HEK293 (cell line): ENCODE results near the gene ALS2CL.

ENCODE experiments used
- CTCF ChIA-PET: fragments of 350-600 bp; formaldehyde crosslinking; extraction: SDS; loops from one replicate; lab custom pipeline; 2021; ENCODE audit warnings: antibody characterized with exemption; lab: Yijun Ruan, JAX
- POLR2A ChIA-PET: fragments of 300-600 bp; formaldehyde crosslinking; extraction: SDS; loops from one replicate; lab custom pipeline; 2020; ENCODE audit warnings: antibody characterized with exemption, inconsistent platforms; lab: Yijun Ruan, JAX
- H3K27ac ChIP-seq: fragments of 200-500 bp; sonication (Bioruptor generic); 2 replicates; pipeline ENCODE4 v1.5.1; 2014; ENCODE audit warnings: low read depth, low read length, control low read depth, inconsistent platforms; ENCODE audit errors: extremely low read depth
- H3K36me3 ChIP-seq, 2 experiments: fragments of 200-500 bp in 1 of 2; sonication (Bioruptor generic) in 1 of 2; 1 replicate in 1 of 2; 2 replicates in 1 of 2; pipeline ENCODE4 v1.5.1; 2014 to 2017; ENCODE audit warnings: inconsistent platforms in 2 of 2, low read length in 2 of 2; ENCODE audit not compliant: control insufficient read depth in 2 of 2, insufficient read depth in 1 of 2
- H3K4me1 ChIP-seq: fragments of 200-500 bp; sonication (Bioruptor generic); 2 replicates; pipeline ENCODE4 v1.5.1; 2014; ENCODE audit warnings: mild to moderate bottlenecking, low read length, inconsistent platforms; ENCODE audit not compliant: control insufficient read depth, insufficient read depth
- H3K4me3 ChIP-seq: 2 replicates; pipeline ENCODE4 v1.5.1; 2011; ENCODE audit warnings: low read depth, mild to moderate bottlenecking, control low read depth, low read length, moderate library complexity
- H3K9me3 ChIP-seq: fragments of 200-500 bp; sonication (Bioruptor generic); 2 replicates; pipeline ENCODE4 v1.5.1; 2014; ENCODE audit warnings: low read depth, low read length, inconsistent platforms; ENCODE audit not compliant: control insufficient read depth, insufficient read depth
- GLIS1 ChIP-seq: fragments of 450-650 bp; formaldehyde crosslinking; IDR thresholded peaks from 2 replicates; pipeline ENCODE4 v1.5.1; 2016; ENCODE audit warnings: missing biosample characterization, missing genetic modification characterization
- MEIS1 ChIP-seq: sonication (generic); formaldehyde crosslinking; IDR thresholded peaks from 2 replicates; pipeline ENCODE4 v1.8.1; 2022; ENCODE audit warnings: missing genetic modification reagents, mild to moderate bottlenecking, borderline replicate concordance
- ZBTB11 ChIP-seq: fragments of 450-650 bp; formaldehyde crosslinking; conservative IDR thresholded peaks from 2 replicates; pipeline ENCODE4 v1.5.1; 2016; ENCODE audit warnings: low read depth, missing biosample characterization, missing genetic modification characterization
- ZNF121 ChIP-seq: fragments of 450-650 bp; formaldehyde crosslinking; IDR thresholded peaks from 2 replicates; pipeline ENCODE4 v1.5.1; 2016; ENCODE audit warnings: missing biosample characterization, missing genetic modification characterization
- ZNF132 ChIP-seq: fragments of 450-650 bp; formaldehyde crosslinking; IDR thresholded peaks from 2 replicates; pipeline ENCODE4 v1.5.1; 2017; ENCODE audit warnings: missing biosample characterization, missing genetic modification characterization, borderline replicate concordance
- ZNF140 ChIP-seq: fragments of 450-650 bp; formaldehyde crosslinking; IDR thresholded peaks from 2 replicates; pipeline ENCODE4 v1.5.1; 2016; ENCODE audit warnings: missing biosample characterization, missing genetic modification characterization
- ZNF148 ChIP-seq: fragments of 450-650 bp; formaldehyde crosslinking; IDR thresholded peaks from 2 replicates; pipeline ENCODE4 v1.5.0; 2017; ENCODE audit warnings: missing biosample characterization, missing genetic modification characterization, borderline replicate concordance
- ZNF18 ChIP-seq: fragments of 450-650 bp; formaldehyde crosslinking; IDR thresholded peaks from 2 replicates; pipeline ENCODE4 v1.5.1; 2016; ENCODE audit warnings: missing biosample characterization, missing genetic modification characterization
- ZNF221 ChIP-seq: fragments of 450-650 bp; formaldehyde crosslinking; IDR thresholded peaks from 2 replicates; pipeline ENCODE4 v1.5.1; 2017; ENCODE audit warnings: missing biosample characterization, missing genetic modification characterization, borderline replicate concordance
- ZNF23 ChIP-seq: fragments of 450-650 bp; formaldehyde crosslinking; IDR thresholded peaks from 2 replicates; pipeline ENCODE4 v1.5.1; 2016; ENCODE audit warnings: missing biosample characterization, missing genetic modification characterization, borderline replicate concordance
- ZNF274 ChIP-seq, 2 experiments: fragments of 200-500 bp in 1 of 2; fragments of 450-650 bp in 1 of 2; sonication (Bioruptor generic) in 1 of 2; formaldehyde crosslinking in 1 of 2; IDR thresholded peaks; 2 replicates each; pipeline versions ENCODE4 v1.5.1 to v1.6.1; 2014 to 2016; ENCODE audit warnings: borderline replicate concordance in 1 of 2, inconsistent platforms in 1 of 2, low read length in 1 of 2, missing biosample characterization in 1 of 2, missing genetic modification characterization in 1 of 2
- ZNF280D ChIP-seq: fragments of 450-650 bp; formaldehyde crosslinking; IDR thresholded peaks from 2 replicates; pipeline ENCODE4 v1.5.1; 2016; ENCODE audit warnings: missing biosample characterization, missing genetic modification characterization
- ZNF558 ChIP-seq: fragments of 450-650 bp; formaldehyde crosslinking; IDR thresholded peaks from 2 replicates; pipeline ENCODE4 v1.5.1; 2016; ENCODE audit warnings: missing biosample characterization, missing genetic modification characterization
- ZNF561 ChIP-seq: fragments of 450-650 bp; IDR thresholded peaks from 2 replicates; pipeline ENCODE4 v1.5.1; 2018; ENCODE audit warnings: missing biosample characterization, missing genetic modification characterization, borderline replicate concordance
- ZNF621 ChIP-seq: fragments of 450-650 bp; formaldehyde crosslinking; IDR thresholded peaks from 2 replicates; pipeline ENCODE4 v1.5.1; 2017; ENCODE audit warnings: missing biosample characterization, missing genetic modification characterization
- ZNF701 ChIP-seq: fragments of 450-650 bp; formaldehyde crosslinking; IDR thresholded peaks from 2 replicates; pipeline ENCODE4 v1.5.1; 2016; ENCODE audit warnings: missing biosample characterization, missing genetic modification characterization
- ZNF707 ChIP-seq: fragments of 450-650 bp; formaldehyde crosslinking; IDR thresholded peaks from 2 replicates; pipeline ENCODE4 v1.5.1; 2016; ENCODE audit warnings: missing biosample characterization, missing genetic modification characterization
- ZNF768 ChIP-seq: fragments of 450-650 bp; formaldehyde crosslinking; IDR thresholded peaks from 2 replicates; pipeline ENCODE4 v1.5.1; 2018; ENCODE audit warnings: missing biosample characterization, mild to moderate bottlenecking, missing genetic modification characterization
- ZSCAN16 ChIP-seq: fragments of 450-650 bp; formaldehyde crosslinking; IDR thresholded peaks from 2 replicates; pipeline ENCODE4 v1.5.1; 2016; ENCODE audit warnings: missing biosample characterization, missing genetic modification characterization
- TF ChIP-seq, protein P1 (sequence below): fragments of 450-650 bp; formaldehyde crosslinking; IDR thresholded peaks from 2 replicates; pipeline ENCODE4 v1.5.1; 2016; ENCODE audit warnings: missing biosample characterization, missing genetic modification characterization

ALS2CL gene

DNA sequence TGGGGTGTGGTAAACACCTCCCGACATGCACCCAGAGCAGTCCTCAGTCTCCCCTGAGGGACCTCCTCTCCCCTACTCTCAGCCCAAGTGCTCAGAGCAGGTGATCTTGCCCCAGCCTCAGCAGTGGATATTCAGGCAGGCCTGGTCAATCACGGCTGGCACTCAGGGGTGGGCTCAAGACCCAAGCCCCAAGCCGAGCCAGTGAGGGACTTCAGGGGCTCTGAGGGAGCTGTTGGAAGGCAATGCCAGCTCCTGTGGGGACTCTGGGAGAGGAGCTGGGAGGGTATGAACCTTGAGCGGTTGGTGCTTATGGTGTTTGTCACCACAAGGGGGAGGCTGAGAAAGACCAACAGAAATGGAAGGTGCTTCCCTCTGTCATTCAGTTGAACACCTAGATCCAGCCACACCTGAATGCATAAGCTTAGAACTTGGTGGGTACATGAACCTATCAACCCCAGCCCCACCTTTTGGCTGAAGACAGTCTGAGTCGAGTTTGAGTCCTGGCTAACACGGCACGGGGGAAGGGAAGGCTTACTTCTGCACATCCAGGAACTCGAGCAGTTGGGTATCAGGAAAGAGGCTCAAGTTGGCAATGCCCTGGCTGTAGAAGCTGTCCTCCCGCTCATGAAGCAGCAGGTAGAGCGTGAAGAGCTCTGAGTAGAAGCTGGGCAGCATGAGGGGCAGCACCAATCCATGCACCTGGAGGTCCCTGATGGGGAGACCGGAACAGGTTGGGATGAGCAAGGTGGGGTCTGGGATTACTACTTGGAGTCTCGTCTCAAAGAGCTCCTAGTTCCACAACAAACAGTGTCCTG lies 19.2 kb downstream of the ALS2CL start:
- CTCF ChIA-PET: interaction anchor here (0.5 to 0.7 kb wide), 2 partner anchors 13 to 1115 kb away, joined by 3 read pairs; no protein-coding TSS in a partner anchor
- Histone ChIP-seq H3K9me3 (no peaks in the 10 kb centered on the region), H3K27ac (no peak overlapping the region), H3K36me3 (no peaks in the 10 kb centered on the region), H3K4me1 (no peaks in the 10 kb centered on the region), H3K4me3 (no peak overlapping the region)
- POLR2A ChIA-PET: no interaction called here
- TF ChIP-seq ZNF18 (no peak), ZNF221 (tag by site-specific recombination) (no peak), ZNF558 (tag by site-specific recombination) (no peak), ZNF280D (tag by site-specific recombination) (no peak), ZBTB11 (no peak), MEIS1 (CRISPR knock-in tag) (no peak), ZNF121 (tag by site-specific recombination) (no peak), ZNF561 (tag by site-specific recombination) (no peak)
- TF ChIP-seq, protein P1, sequence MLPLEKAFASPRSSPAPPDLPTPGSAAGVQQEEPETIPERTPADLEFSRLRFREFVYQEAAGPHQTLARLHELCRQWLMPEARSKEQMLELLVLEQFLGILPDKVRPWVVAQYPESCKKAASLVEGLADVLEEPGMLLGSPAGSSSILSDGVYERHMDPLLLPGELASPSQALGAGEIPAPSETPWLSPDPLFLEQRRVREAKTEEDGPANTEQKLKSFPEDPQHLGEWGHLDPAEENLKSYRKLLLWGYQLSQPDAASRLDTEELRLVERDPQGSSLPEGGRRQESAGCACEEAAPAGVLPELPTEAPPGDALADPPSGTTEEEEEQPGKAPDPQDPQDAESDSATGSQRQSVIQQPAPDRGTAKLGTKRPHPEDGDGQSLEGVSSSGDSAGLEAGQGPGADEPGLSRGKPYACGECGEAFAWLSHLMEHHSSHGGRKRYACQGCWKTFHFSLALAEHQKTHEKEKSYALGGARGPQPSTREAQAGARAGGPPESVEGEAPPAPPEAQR (tag by site-specific recombination): no peak

GRCh38 chr3:46673151-46674030 lies 20.1 kb downstream of the ALS2CL start:
- H3K36me3 ChIP-seq: no peaks in the 10 kb centered on the region
- no peak overlapping the region for H3K4me3 ChIP-seq
- no peaks in the 10 kb centered on the region for H3K9me3 ChIP-seq
- H3K4me1 ChIP-seq: no peaks in the 10 kb centered on the region
- ChIA-PET POLR2A (no interaction called here), CTCF (no interaction called here)
- no peak overlapping the region for H3K27ac ChIP-seq
- no peak for TF ChIP-seq ZNF701 (tag by site-specific recombination)
- TF ChIP-seq ZNF148: no peak
- TF ChIP-seq ZNF621 (tag by site-specific recombination): no peak
- TF ChIP-seq ZNF23 (tag by site-specific recombination): no peak
- no peak for TF ChIP-seq GLIS1 (tag by site-specific recombination)
- no peak for TF ChIP-seq ZNF768
- TF ChIP-seq ZNF132: no peak
- TF ChIP-seq ZNF274 (IDR thresholded peaks at IDR 0.05; ENCODE audit: low read length): no peak
- TF ChIP-seq ZNF274 (tag by site-specific recombination; IDR thresholded peaks at IDR 0.05; ENCODE audit: borderline replicate concordance): no peak
- no peak for TF ChIP-seq ZNF707 (tag by site-specific recombination)
- no peak for TF ChIP-seq ZSCAN16 (tag by site-specific recombination)
- no peak for TF ChIP-seq ZNF140 (tag by site-specific recombination)
